ENCODE data around the gene LIPM.

GRCh38 chr10:88810196-88810961, 7.8 kb downstream of the LIPM start:
- TF ChIP-seq POLR2A (IDR thresholded peaks at IDR 0.05; ENCODE audit: low read length) = no peak
- TF ChIP-seq GATA1 (IDR thresholded peaks at IDR 0.05; ENCODE audit: low read depth, low read length) = no peak

Data from erythroblast (primary cell).